Lower leg skin (tissue), 3 donors: ENCODE data around the gene PDGFC.

Experiments
- POLR2A ChIP-seq, 2 donors: fragments of 450-650 bp; IDR thresholded peaks; one replicate each; pipeline ENCODE4 v1.6.1; 2016 to 2017; ENCODE audit warnings: antibody characterized with exemption in 2 of 2, mild to moderate bottlenecking in 1 of 2, moderate library complexity in 1 of 2
- TF ChIP-seq, protein P1 (sequence below), 3 donors: fragments of 450-650 bp; IDR thresholded peaks; one replicate each; pipeline ENCODE4 v1.5.1; 2016; ENCODE audit warnings: antibody characterized with exemption in 3 of 3, mild to moderate bottlenecking in 3 of 3, moderate library complexity in 2 of 3

DNA sequence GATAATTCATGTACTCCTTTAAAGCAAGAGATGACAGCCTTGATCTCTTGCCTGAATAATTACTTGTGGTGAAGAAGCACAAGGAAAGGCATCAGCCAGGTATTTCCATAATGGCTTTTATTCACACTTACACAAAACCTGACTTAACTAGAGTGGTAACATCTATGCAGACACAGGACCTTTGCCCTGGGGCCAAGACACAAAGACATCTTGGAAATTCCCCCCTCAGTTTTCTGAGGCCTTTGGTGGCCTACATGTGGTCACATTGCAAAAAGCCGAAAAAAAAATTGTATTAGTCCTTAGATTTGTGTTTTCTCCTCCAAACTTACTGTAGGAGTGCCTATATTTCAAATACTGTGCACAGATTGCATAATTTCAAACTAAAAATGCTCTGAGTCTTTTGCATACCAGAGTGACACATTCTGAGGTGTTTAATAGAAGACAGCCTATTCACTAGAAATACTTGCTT, 172.4 kb downstream of the PDGFC start:
- TF ChIP-seq POLR2A (IDR thresholded peaks at IDR 0.05), result no peak
- TF ChIP-seq, protein P1, sequence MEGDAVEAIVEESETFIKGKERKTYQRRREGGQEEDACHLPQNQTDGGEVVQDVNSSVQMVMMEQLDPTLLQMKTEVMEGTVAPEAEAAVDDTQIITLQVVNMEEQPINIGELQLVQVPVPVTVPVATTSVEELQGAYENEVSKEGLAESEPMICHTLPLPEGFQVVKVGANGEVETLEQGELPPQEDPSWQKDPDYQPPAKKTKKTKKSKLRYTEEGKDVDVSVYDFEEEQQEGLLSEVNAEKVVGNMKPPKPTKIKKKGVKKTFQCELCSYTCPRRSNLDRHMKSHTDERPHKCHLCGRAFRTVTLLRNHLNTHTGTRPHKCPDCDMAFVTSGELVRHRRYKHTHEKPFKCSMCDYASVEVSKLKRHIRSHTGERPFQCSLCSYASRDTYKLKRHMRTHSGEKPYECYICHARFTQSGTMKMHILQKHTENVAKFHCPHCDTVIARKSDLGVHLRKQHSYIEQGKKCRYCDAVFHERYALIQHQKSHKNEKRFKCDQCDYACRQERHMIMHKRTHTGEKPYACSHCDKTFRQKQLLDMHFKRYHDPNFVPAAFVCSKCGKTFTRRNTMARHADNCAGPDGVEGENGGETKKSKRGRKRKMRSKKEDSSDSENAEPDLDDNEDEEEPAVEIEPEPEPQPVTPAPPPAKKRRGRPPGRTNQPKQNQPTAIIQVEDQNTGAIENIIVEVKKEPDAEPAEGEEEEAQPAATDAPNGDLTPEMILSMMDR (IDR thresholded peaks at IDR 0.05), result no peak
